Stimulated activated CD4-positive, alpha-beta T cell treated with anti-CD3 and anti-CD28 coated beads, TNF-alpha, amount 100 ng/mL, for 48 hours (primary cell): ENCODE results near the gene BAIAP2.
"Not testable (repeated sequence)": the region's sequence is repeated elsewhere in the genome, so short reads cannot be mapped to it uniquely, and the experiment has no call there.

Experiments used
- DNase-seq, 3 donors: peaks; one replicate each; pipeline ENCODE4 v3.0.0-alpha.2; 2020; ENCODE audit warnings: low read depth in 3 of 3

BAIAP2 gene

GRCh38 chr17:81000631-81001357 lies 34.2 kb upstream of the BAIAP2 start:
- DNase-seq: no peak

- DNase-seq: no peak
Measured at GRCh38 chr17:81002013-81002384, 33.0 kb upstream of the BAIAP2 start.

DNA sequence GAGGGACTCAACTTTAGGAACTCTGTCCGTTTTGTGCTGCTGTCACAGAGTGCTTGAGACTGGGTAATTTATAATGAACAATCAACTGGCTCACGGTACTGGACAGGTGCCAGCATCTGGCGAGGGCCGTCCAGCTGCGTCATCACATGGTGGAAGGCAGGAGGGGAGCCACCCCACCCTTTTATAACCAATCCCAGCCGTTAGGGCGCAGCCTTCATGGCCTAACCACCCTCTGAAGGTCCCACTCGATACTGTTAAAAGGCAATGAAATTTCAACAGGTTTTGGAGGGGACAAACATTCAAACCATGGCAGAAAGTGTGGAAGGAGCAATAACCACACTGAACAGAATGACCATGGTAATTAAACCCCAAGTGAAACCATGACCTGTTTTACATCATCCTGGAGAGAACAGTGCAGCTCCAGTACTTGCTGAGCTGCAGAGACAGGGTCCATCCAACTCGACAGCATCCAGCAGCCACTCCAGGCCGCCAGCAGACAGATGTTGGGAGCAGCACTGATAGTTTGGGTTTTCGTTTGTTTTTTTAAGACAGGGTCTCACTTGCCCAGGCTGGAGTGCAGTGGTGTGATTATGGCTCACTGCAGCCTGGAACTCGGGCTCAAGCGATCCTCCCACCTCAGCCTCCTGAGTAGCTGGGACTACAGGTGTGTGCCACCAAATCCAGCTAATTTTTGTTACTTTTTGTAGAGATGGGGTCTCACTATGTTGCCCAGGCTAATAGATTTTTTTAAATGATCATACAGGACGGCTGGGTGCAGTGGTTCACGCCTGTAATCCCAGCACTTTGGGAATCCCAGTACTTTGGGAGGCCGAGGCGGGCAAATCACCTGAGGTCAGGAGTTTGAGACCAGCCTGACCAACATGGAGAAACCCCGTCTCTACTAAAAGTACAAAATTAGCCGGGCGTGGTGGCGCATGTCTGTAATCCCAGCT lies 32.3 kb upstream of the BAIAP2 start:
- no peak for DNase-seq

DNA sequence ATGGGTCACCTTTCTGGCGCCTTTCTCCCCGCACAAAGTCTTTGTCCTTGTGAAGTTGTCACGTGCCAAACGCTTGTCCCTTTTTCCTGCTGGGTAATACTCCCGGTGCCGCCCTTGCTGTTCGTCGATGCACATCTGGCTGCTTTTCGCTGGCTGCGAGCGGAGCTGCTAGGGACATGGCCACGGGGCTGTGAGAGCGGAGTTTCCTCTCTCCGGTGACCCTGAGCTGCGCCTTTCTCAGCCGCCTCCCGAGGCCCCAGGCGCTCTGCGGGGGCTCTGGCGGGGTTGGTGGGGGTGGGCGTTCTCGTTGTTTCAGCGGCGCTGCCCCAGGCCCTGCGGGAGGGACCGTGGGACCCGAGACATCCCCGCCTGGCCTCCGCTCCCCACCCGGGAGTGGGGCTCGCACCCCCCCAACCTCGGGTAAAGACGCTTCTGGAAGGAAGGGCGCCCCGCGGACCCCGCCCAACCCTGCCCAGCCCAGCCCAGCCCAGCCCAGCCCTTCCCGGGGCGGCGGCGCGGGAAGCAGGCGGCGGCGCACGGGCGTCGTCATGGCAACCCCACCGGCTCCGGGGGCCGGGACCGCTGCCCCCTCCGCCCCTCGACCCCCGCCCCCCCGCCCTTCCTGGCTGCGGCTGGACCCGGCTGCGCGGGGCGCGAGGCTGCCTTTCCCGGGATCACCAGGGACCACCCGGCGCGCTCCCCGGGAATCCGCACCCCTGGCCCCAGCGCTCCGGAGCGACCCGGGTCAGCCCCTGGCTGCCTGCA lies 31.1 kb upstream of the BAIAP2 start:
- DNase-seq: no peak

GRCh38 chr17:81006891-81007290 lies 28.1 kb upstream of the BAIAP2 start:
- DNase-seq: no peak

- no peak for DNase-seq
Measured at GRCh38 chr17:81008140-81008539, 26.8 kb upstream of the BAIAP2 start.

DNA sequence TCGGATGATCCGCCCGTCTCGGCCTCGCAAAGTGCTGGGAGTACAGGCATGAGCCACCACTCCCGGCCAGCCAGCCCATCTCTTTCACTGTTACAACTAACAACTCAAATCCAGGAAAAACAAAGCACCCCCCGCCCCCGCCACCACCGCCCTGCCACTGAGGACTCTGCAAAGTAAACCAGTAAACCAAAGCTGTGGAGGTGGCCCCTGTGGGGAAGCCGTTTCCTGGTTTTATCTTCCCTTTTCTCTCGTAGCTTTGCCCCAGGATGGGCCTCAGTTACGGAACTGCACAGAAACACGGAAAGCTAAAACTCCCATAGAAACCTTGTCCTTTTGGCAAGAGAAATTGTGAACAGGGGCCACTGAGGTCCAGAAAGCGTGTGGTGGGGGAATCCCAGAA lies 25.8 kb upstream of the BAIAP2 start:
- DNase-seq: no peak

- no peak for DNase-seq
Measured at GRCh38 chr17:81010935-81011334, 24.0 kb upstream of the BAIAP2 start.

DNA sequence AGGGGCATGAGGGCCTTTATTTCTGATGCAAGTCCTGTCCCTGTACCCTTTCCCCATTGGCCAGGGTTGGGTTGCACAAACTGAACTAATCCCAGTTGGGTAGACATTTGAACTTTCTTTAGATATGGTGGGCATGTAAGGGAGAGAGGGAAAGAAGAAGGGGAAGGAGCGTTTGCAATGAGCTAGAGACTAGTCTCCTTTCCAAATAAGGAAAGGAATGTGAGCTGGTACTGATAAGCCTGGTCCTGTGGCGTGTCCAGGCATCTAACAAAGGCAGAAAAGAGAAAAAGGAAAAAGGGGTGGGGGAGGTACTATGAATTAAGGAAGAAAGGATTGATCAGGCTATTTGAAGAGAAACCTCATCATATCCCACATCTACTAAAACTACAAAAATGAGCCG lies 23.0 kb upstream of the BAIAP2 start:
- DNase-seq: no peak

DNA sequence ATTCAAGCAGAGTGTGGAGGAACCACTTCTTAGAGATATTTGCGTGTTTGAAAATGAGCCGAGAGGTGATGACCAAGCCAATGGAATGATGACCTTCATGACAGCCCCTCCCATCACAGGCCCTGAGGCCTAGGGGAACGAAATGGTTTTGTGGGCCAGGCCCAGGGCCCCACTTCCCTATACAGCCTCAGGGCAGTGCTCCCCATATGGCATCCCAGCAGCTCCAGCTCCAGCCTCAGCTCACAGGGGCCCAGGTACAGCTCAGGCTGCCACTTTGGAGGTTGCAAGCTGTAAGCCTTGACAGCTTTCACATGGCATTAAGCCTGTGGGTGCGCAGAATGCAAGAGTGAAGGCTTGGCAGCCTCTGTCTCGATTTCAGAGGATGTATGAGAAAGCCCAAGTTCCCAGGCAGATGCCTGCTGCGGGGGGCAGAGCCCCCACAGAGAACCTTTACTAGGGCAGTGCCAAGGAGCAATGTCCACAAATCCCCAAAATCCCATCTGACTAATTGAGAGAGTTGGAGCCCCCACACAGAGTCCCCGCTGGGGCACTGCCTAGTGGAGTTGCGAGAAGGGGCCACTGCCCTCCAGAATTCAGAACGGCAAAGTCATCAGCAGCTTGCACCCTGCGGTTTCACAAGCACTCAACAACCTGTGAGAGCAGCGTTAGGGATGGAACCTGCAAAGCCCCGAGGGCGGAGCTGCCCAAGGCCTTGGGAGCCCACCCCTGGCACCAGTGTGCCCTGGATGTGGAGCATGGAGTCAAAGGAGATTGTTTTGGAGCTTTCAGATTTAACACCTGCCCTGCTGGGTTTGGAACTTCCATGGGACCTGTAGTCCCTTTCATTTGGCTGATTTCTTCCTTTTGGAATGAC lies 22.1 kb upstream of the BAIAP2 start:
- DNase-seq: no peak

DNA sequence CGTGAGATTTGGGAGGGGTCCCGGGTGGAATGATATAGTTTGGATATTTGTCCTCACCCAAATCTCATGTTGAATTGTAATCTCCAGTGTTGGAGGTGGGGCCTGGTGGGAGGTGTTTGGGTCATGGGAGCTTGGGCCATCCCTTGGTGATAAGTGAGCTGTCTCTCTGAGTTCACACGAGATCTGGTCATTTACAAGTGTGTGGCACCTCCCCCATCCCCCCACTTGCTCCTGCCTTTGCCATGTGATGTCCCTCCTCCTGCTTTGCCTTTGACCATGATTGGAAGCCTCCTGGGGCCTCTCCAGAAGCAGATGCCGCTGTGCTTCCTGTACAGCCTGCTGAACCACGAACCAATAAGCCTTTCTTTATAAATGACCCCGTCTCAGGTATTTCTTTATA lies 21.3 kb upstream of the BAIAP2 start:
- no peak for DNase-seq

- no peak for DNase-seq
Measured at GRCh38 chr17:81015136-81015535, 19.8 kb upstream of the BAIAP2 start.

DNA sequence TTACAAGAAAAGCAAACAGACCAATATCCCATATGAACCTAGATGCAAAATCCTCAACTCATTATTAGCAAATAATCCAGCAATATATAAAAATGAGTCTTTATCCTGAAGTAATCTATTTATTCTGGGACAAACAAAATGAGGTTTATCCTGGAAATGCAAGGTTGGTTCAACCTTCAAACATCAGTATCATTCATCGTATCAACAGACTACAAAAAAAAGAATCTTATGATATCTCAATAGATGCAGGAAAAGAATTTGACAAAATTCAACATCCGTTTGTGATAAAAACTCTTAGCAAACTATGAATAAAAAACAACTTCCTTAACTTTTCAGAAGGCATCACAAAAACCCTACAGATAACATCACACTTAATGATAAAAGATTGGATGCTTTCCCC lies 18.4 kb upstream of the BAIAP2 start:
- no peak for DNase-seq

GRCh38 chr17:81017330-81017729 lies 17.6 kb upstream of the BAIAP2 start:
- DNase-seq: not testable (repeated sequence)

DNA sequence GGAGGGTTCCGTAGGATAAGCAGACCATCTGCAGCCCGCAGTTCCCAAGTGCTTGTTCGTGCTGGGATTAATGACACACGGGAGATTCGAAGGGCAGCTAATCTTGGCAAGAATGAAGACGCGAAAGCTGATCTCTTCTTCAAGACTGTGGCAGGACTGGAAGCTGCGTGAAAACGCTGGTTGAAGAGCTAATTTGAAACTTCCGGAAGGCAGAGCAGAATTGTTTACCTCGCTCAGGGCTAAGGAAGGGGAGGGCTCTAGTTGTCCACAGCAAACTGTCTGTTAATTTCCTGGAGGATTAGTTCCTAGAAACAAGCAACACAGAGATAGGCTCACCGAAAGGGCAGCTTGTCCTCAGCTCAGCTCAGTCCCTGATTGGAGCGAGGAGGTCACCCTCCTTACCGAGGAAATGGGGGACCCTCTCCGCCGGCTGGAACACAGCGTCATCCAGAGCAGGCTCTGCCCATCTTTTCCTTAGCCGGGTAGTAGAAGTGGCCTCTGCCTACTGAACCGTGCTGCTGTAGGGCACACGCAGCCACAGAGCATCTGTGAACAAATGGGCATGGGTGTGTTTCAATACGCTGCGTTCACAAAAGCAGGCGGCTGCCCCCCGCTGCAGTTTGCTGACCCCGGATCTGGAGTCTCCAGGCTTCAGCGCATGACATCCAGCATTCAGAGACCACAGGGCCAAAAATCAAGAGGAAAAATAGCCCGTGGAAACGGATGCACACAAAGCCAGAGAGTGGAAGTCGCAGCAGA lies 16.7 kb upstream of the BAIAP2 start:
- no peak for DNase-seq

- DNase-seq: no peak
Measured at GRCh38 chr17:81019563-81020442, 15.1 kb upstream of the BAIAP2 start.

GRCh38 chr17:81020443-81020766 lies 14.5 kb upstream of the BAIAP2 start:
- DNase-seq: no peak

GRCh38 chr17:81020767-81021497 lies 14.0 kb upstream of the BAIAP2 start:
- no peak for DNase-seq
